ENCODE measurements around the gene SRC.

Gene SRC

GRCh38 chr20:37414224-37415035 is 68.5 kb downstream of the SRC start:
- H3K9ac ChIP-seq (ENCODE audit: insufficient read length), result no peak overlapping the region
- no peak overlapping the region for H3K27ac ChIP-seq
- DNase-seq (ENCODE audit: low read depth, low spot score), result no peak
- H3K9me3 ChIP-seq (ENCODE audit: low read depth, low read length), result no peaks in the 10 kb centered on the region
- H3K36me3 ChIP-seq (ENCODE audit: insufficient read depth, low read length), result no peaks in the 10 kb centered on the region
- TF ChIP-seq EZH2 (IDR thresholded peaks at IDR 0.05) (no peak), FOXP2 (optimal IDR thresholded peaks at IDR 0.05; ENCODE audit: control extremely low read depth, extremely low read length, insufficient read depth) (no peak), POLR2AphosphoS5 (IDR thresholded peaks at IDR 0.05; ENCODE audit: borderline replicate concordance, low read depth, low read length) (no peak)
- no peak overlapping the region for H3K4me3 ChIP-seq

- H3K36me3 ChIP-seq (ENCODE audit: insufficient read depth, low read length), result no peaks in the 10 kb centered on the region
- no peak overlapping the region for H3K27ac ChIP-seq
- no peak for TF ChIP-seq EZH2 (IDR thresholded peaks at IDR 0.05)
- TF ChIP-seq POLR2AphosphoS5 (IDR thresholded peaks at IDR 0.05; ENCODE audit: borderline replicate concordance, low read depth, low read length), result no peak
- no peak for TF ChIP-seq FOXP2 (optimal IDR thresholded peaks at IDR 0.05; ENCODE audit: control extremely low read depth, extremely low read length, insufficient read depth)
- no peaks in the 10 kb centered on the region for H3K9me3 ChIP-seq (ENCODE audit: low read depth, low read length)
- no peak for DNase-seq (ENCODE audit: low read depth, low spot score)
- H3K9ac ChIP-seq (ENCODE audit: insufficient read length), result no peak overlapping the region
- H3K4me3 ChIP-seq, result no peak overlapping the region
Measured at GRCh38 chr20:37415118-37416085, 69.5 kb downstream of the SRC start.

GRCh38 chr20:37416100-37416847 is 70.3 kb downstream of the SRC start:
- no peak for DNase-seq (ENCODE audit: low read depth, low spot score)
- no peaks in the 10 kb centered on the region for H3K9me3 ChIP-seq (ENCODE audit: low read depth, low read length)
- TF ChIP-seq FOXP2 (optimal IDR thresholded peaks at IDR 0.05; ENCODE audit: control extremely low read depth, extremely low read length, insufficient read depth) (no peak), EZH2 (IDR thresholded peaks at IDR 0.05) (no peak), POLR2AphosphoS5 (IDR thresholded peaks at IDR 0.05; ENCODE audit: borderline replicate concordance, low read depth, low read length) (no peak)
- no peak overlapping the region for H3K4me3 ChIP-seq
- H3K9ac ChIP-seq (ENCODE audit: insufficient read length), result no peak overlapping the region
- no peak overlapping the region for H3K27ac ChIP-seq
- H3K36me3 ChIP-seq (ENCODE audit: insufficient read depth, low read length), result no peaks in the 10 kb centered on the region

GRCh38 chr20:37416848-37417616 is 71.1 kb downstream of the SRC start:
- no peak for DNase-seq (ENCODE audit: low read depth, low spot score)
- H3K9me3 ChIP-seq (ENCODE audit: low read depth, low read length), result no peaks in the 10 kb centered on the region
- no peak overlapping the region for H3K27ac ChIP-seq
- H3K9ac ChIP-seq (ENCODE audit: insufficient read length), result no peak overlapping the region
- no peak for TF ChIP-seq POLR2AphosphoS5 (IDR thresholded peaks at IDR 0.05; ENCODE audit: borderline replicate concordance, low read depth, low read length)
- no peak for TF ChIP-seq EZH2 (IDR thresholded peaks at IDR 0.05)
- TF ChIP-seq FOXP2 (optimal IDR thresholded peaks at IDR 0.05; ENCODE audit: control extremely low read depth, extremely low read length, insufficient read depth), result no peak
- H3K4me3 ChIP-seq, result no peak overlapping the region
- H3K36me3 ChIP-seq (ENCODE audit: insufficient read depth, low read length), result no peaks in the 10 kb centered on the region

GRCh38 chr20:37417617-37418467 is 71.9 kb downstream of the SRC start:
- no peak overlapping the region for H3K4me3 ChIP-seq
- H3K36me3 ChIP-seq (ENCODE audit: insufficient read depth, low read length), result no peaks in the 10 kb centered on the region
- TF ChIP-seq POLR2AphosphoS5 (IDR thresholded peaks at IDR 0.05; ENCODE audit: borderline replicate concordance, low read depth, low read length) (no peak), EZH2 (IDR thresholded peaks at IDR 0.05) (no peak), FOXP2 (optimal IDR thresholded peaks at IDR 0.05; ENCODE audit: control extremely low read depth, extremely low read length, insufficient read depth) (no peak)
- no peaks in the 10 kb centered on the region for H3K9me3 ChIP-seq (ENCODE audit: low read depth, low read length)
- no peak overlapping the region for H3K9ac ChIP-seq (ENCODE audit: insufficient read length)
- H3K27ac ChIP-seq, result no peak overlapping the region
- DNase-seq (ENCODE audit: low read depth, low spot score), result no peak

- Histone ChIP-seq H3K4me3 (no peak overlapping the region), H3K9ac (ENCODE audit: insufficient read length) (no peak overlapping the region), H3K9me3 (ENCODE audit: low read depth, low read length) (no peaks in the 10 kb centered on the region), H3K36me3 (ENCODE audit: insufficient read depth, low read length) (no peaks in the 10 kb centered on the region), H3K27ac (no peak overlapping the region)
- TF ChIP-seq FOXP2 (optimal IDR thresholded peaks at IDR 0.05; ENCODE audit: control extremely low read depth, extremely low read length, insufficient read depth), result no peak
- no peak for TF ChIP-seq POLR2AphosphoS5 (IDR thresholded peaks at IDR 0.05; ENCODE audit: borderline replicate concordance, low read depth, low read length)
- TF ChIP-seq EZH2 (IDR thresholded peaks at IDR 0.05), result no peak
- DNase-seq (ENCODE audit: low read depth, low spot score), result no peak
Measured at GRCh38 chr20:37418591-37419109, 72.7 kb downstream of the SRC start.
